HG03175 (cell line): ENCODE results near the gene RNF26.
"Not testable (repeated sequence)": the region's sequence is repeated elsewhere in the genome, so short reads cannot be mapped to it uniquely, and the experiment has no call there.

ENCODE experiments used
- ATAC-seq: cut with Tn5 transposase; IDR thresholded peaks from one replicate; pipeline ENCODE4 v1.9.1; 2021; ENCODE audit warnings: mild to moderate bottlenecking, moderate library complexity; ENCODE audit not compliant: unreplicated experiment

The RNF26 gene

GRCh38 chr11:119381181-119381988 is 47.1 kb downstream of the RNF26 start, which contains the start of gene USP2:
Gene USP2 (minus strand): TSS chr11:119381690. CDS start chr11:119373480, 8,210 bp downstream.
- peak; percentile 96 for ATAC-seq

GRCh38 chr11:119382101-119382500 is 47.8 kb downstream of the RNF26 start:
- ATAC-seq: no peak

- not testable (repeated sequence) for ATAC-seq
Measured at GRCh38 chr11:119382513-119382912, 48.2 kb downstream of the RNF26 start.

- no peak for ATAC-seq
Measured at GRCh38 chr11:119384332-119384731, 50.0 kb downstream of the RNF26 start.
